Cardiac ventricle fibroblast (primary cell): ENCODE measurements around the gene TEAD3. TPM values are rescaled to one million over a fixed set of nuclear protein-coding genes. Genes with fewer than 3 reads are reported as not detected.

Experiments used
- total RNA-seq: library from RNA; depleted of rRNA; stranded (reverse); fragments of >200 nt; gene quantifications from 2 replicates; pipeline ENCODE4 v1.2.3, GENCODE V29; 2015

Gene TEAD3
- 11.6 and 12.7 TPM in 2 replicates for total RNA-seq

GRCh38 chr6:35496841-35497570 lies at the start of gene TEAD3:
Gene TEAD3 (minus strand): TSS chr6:35497079.

DNA sequence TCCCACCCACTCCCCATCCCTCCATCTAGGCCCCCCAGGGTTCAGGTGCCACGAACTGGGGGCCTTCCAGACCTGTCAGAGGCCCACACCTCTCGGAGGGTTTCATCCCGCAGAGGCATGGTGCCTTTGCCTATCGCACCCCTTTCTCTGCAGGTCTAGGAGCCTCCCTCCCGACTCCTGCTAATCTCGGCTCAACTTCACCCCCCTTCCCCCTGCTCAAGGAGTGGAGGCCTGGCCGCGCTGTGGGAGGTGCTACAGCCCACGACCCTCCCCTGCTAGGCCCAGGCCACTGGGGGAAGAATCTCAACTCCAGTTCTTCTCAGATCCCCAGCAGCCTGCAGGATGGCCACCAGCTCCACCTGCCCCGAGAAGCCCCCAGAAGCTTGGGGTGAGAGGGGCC lies 15.9 kb upstream of the TEAD3 start, which contains the start of gene TULP1:
Gene TULP1, minus strand, starts transcription at position 157 of the 400 bp plus-strand sequence. Its CDS starts 38 bp downstream, at position 119.

DNA sequence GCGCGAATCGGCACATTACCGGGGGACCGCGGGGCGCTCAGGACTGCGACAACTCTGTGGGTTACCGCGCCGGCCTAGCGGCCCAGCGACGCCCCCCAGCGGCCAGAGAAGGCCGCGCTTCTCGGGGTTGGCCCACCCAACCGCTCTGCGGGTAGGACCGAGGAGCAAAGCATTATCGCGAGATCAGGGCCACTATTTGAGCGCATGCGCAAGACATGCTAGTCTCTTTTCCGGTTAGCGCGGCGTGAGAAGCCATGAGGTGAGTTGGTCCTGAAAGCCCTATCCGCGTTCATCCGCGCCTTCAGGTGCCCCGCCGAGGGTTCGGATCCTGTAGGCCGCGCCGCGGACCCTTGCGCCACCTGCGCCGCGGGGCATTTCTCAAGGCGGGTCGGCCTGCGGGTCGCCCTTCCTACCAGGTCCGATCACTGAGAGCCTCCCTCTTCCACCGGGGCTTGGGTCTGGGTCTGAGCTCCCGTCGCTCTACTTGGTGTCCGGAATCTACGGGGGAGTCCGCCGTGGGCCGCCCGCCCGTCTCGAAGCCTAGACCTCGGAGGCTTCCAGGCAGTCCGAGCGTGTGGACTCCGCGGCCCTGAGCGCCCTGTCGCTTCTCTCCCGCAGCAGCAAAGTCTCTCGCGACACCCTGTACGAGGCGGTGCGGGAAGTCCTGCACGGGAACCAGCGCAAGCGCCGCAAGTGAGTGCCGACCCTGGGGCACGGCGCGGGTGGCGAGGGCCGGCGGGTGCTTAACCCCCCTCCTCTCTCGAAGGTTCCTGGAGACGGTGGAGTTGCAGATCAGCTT lies 28.5 kb downstream of the TEAD3 start, which contains the start of gene RPL10A:
Gene RPL10A, plus strand, starts transcription at position 221 of the 799 bp plus-strand sequence. Its CDS starts 34 bp downstream, at position 255.

DNA sequence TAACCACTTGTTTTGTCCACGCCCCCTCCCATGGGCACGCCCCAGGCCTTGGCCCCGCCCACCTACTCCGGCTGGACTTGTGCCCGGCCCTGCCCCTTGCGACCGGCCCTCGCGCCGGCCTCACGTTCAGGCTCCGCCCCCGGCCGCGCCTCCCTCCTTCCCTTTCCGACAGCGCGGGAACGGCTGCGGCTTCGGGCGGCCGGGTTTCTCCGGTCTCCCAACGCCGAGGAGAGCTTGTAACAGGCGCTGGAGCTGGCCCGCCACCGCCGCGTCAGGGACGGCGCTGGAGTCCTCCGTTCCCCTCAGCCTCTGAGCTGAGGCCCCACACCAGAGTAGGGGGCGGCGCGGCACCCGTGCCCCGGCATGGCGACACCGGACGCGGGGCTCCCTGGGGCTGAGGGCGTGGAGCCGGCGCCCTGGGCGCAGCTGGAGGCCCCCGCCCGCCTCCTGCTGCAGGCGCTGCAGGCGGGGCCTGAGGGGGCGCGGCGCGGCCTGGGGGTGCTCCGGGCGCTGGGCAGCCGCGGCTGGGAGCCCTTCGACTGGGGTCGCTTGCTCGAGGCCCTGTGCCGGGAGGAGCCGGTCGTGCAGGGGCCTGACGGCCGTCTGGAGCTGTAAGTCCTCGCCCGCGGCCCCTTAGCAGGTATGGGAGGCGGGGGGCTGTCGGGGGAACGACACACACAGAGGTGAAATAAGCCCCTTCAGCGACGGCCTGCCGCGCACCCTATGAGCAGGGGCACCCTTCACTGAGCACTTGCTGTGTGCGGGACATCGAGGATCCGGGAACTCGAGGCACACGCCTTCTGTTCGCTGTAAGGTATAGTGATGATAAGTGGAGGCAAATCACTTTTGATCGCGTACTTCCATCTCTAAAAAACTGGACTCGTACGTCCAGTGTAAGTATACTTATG lies 44.4 kb downstream of the TEAD3 start, which contains the start of gene FANCE:
Gene FANCE, plus strand, starts transcription at position 156 of the 908 bp plus-strand sequence. Its CDS starts 208 bp downstream, at position 364.

Other genes starting within 250 kb of the TEAD3 start
- 10.6 and 18.8 TPM in 2 replicates for gene ZNF76, start 237.3 kb downstream of the TEAD3 start, total RNA-seq
- 0.44 and 0.50 TPM in 2 replicates for gene DEF6, start 199.3 kb downstream of the TEAD3 start, total RNA-seq
- 9.9 and 13.0 TPM in 2 replicates for gene PPARD, start 154.5 kb downstream of the TEAD3 start, total RNA-seq
- gene FANCE, start 44.7 kb downstream of the TEAD3 start, total RNA-seq: 2.3 and 3.1 TPM in 2 replicates
- gene RPL10A, start 28.7 kb downstream of the TEAD3 start, total RNA-seq: 1,533 and 1,722 TPM in 2 replicates
- gene TULP1, start 15.8 kb upstream of the TEAD3 start, total RNA-seq: not detected in 2 replicates
- gene FKBP5, start 191.8 kb upstream of the TEAD3 start, total RNA-seq: 224 and 237 TPM in 2 replicates
- gene ARMC12, start 240.0 kb upstream of the TEAD3 start, total RNA-seq: 0.15 TPM in 1 of 2 replicates, not detected in the other